ENCODE results near the gene LACTB.

DNA sequence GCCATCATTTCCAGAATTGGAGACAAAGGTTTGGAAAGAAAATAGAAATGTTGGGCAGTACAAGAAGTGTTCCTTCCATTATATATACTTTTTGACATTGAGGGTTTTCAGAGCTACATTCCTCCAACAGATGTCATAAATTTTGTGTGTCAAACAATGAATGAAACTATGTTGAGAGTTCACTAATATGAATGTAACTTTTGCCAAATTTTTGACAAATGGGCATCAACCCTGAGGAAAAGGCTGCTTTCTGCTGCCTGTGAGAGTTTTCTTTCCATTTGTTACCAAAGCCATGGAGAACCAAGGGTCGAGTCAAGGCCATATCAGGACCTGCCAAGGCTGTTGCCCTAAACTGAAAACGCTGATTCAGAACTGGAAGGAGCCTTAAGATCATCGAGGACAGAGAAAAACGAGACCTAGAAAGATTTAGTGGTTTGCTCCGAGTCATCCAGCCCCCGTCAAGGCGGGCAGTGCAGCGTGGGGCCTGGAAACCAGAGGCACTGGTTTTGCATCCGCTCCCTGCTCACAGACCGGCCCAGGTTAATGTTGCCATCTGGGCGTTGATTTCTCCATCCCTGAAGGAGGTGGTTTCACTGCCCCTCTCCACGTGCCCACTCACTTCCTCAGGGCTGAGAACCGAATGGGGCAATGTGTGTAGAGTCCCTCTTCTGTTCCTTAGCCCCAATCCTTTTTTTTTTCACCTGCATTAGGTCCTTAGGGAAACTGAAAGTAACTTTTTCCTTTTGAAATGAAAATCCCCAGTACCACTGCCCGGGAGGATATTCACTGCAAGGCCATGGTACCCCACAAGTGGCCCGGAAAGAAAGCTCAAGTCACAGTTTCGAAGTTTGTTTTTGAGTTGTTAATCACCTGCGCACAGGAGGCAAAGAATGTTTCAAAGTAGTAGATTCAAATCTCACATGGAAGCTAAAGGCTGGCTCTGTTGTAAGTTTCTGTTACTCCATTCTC is 46.4 kb upstream of the LACTB start:
- TF ChIP-seq, protein P1, sequence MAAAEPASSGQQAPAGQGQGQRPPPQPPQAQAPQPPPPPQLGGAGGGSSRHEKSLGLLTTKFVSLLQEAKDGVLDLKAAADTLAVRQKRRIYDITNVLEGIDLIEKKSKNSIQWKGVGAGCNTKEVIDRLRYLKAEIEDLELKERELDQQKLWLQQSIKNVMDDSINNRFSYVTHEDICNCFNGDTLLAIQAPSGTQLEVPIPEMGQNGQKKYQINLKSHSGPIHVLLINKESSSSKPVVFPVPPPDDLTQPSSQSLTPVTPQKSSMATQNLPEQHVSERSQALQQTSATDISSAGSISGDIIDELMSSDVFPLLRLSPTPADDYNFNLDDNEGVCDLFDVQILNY (CRISPR knock-in tag; IDR thresholded peaks at IDR 0.05) = no peak
- no peak for TF ChIP-seq ZNF317 (CRISPR knock-in tag; IDR thresholded peaks at IDR 0.05; ENCODE audit: borderline replicate concordance, low read depth)
- TF ChIP-seq, protein P2, sequence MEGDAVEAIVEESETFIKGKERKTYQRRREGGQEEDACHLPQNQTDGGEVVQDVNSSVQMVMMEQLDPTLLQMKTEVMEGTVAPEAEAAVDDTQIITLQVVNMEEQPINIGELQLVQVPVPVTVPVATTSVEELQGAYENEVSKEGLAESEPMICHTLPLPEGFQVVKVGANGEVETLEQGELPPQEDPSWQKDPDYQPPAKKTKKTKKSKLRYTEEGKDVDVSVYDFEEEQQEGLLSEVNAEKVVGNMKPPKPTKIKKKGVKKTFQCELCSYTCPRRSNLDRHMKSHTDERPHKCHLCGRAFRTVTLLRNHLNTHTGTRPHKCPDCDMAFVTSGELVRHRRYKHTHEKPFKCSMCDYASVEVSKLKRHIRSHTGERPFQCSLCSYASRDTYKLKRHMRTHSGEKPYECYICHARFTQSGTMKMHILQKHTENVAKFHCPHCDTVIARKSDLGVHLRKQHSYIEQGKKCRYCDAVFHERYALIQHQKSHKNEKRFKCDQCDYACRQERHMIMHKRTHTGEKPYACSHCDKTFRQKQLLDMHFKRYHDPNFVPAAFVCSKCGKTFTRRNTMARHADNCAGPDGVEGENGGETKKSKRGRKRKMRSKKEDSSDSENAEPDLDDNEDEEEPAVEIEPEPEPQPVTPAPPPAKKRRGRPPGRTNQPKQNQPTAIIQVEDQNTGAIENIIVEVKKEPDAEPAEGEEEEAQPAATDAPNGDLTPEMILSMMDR (IDR thresholded peaks at IDR 0.05) = no peak
- TF ChIP-seq, protein P3, sequence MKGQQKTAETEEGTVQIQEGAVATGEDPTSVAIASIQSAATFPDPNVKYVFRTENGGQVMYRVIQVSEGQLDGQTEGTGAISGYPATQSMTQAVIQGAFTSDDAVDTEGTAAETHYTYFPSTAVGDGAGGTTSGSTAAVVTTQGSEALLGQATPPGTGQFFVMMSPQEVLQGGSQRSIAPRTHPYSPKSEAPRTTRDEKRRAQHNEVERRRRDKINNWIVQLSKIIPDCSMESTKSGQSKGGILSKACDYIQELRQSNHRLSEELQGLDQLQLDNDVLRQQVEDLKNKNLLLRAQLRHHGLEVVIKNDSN (CRISPR knock-in tag; IDR thresholded peaks at IDR 0.05) = no peak; the same call in 1 of the 2 replicates
- no peak for TF ChIP-seq ZNF232 (CRISPR knock-in tag; IDR thresholded peaks at IDR 0.05)
- TF ChIP-seq, protein P4, sequence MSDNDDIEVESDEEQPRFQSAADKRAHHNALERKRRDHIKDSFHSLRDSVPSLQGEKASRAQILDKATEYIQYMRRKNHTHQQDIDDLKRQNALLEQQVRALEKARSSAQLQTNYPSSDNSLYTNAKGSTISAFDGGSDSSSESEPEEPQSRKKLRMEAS (CRISPR knock-in tag; IDR thresholded peaks at IDR 0.05) = peak; percentile 42; the same call in 1 of the 2 replicates
- TF ChIP-seq, protein P5, sequence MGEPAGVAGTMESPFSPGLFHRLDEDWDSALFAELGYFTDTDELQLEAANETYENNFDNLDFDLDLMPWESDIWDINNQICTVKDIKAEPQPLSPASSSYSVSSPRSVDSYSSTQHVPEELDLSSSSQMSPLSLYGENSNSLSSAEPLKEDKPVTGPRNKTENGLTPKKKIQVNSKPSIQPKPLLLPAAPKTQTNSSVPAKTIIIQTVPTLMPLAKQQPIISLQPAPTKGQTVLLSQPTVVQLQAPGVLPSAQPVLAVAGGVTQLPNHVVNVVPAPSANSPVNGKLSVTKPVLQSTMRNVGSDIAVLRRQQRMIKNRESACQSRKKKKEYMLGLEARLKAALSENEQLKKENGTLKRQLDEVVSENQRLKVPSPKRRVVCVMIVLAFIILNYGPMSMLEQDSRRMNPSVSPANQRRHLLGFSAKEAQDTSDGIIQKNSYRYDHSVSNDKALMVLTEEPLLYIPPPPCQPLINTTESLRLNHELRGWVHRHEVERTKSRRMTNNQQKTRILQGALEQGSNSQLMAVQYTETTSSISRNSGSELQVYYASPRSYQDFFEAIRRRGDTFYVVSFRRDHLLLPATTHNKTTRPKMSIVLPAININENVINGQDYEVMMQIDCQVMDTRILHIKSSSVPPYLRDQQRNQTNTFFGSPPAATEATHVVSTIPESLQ (CRISPR knock-in tag; IDR thresholded peaks at IDR 0.05) = no peak
